H9 (cell line): ENCODE results near the gene BAIAP2. TPM values are rescaled to one million over a fixed set of nuclear protein-coding genes. Genes with fewer than 3 reads are reported as not detected.

ENCODE experiments used
- DNase-seq: peaks from one replicate; pipeline ENCODE4 v3.0.0-alpha.2; 2017
- H2AFZ ChIP-seq: one replicate; pipeline ENCODE4 v1.6.1; 2013; ENCODE audit warnings: mild to moderate bottlenecking, low read length, control low read depth, moderate library complexity
- H2AK5ac ChIP-seq: 2 replicates; pipeline ENCODE4 v1.6.1; 2013; ENCODE audit warnings: low read length, control low read depth, mixed read lengths; ENCODE audit not compliant: insufficient read length
- H2BK120ac ChIP-seq: one replicate; pipeline ENCODE4 v1.6.1; 2013; ENCODE audit warnings: low read depth, mild to moderate bottlenecking, low read length, control low read depth, inconsistent platforms; ENCODE audit not compliant: poor library complexity, severe bottlenecking
- H2BK12ac ChIP-seq: 2 replicates; pipeline ENCODE4 v1.6.1; 2013; ENCODE audit warnings: low read length, control low read depth, mixed read lengths, low read depth; ENCODE audit not compliant: insufficient read length
- H2BK15ac ChIP-seq: 2 replicates; pipeline ENCODE4 v1.6.1; 2013; ENCODE audit warnings: low read depth, low read length, control low read depth
- H2BK20ac ChIP-seq: one replicate; pipeline ENCODE4 v1.6.1; 2013; ENCODE audit warnings: low read depth, mild to moderate bottlenecking, low read length, control low read depth, inconsistent platforms; ENCODE audit not compliant: poor library complexity, severe bottlenecking
- H2BK5ac ChIP-seq: 2 replicates; pipeline ENCODE4 v1.6.1; 2013; ENCODE audit warnings: low read length, control low read depth, mixed read lengths; ENCODE audit not compliant: insufficient read length
- H3K14ac ChIP-seq: 2 replicates; pipeline ENCODE4 v1.6.1; 2013; ENCODE audit warnings: low read length, control low read depth; ENCODE audit not compliant: insufficient read depth
- H3K18ac ChIP-seq: 2 replicates; pipeline ENCODE4 v1.6.1; 2013; ENCODE audit warnings: low read depth, mild to moderate bottlenecking, mixed read lengths, low read length, control low read depth; ENCODE audit not compliant: insufficient read length
- H3K23ac ChIP-seq: 2 replicates; pipeline ENCODE4 v1.6.1; 2013; ENCODE audit warnings: low read length, control low read depth, mixed read lengths, low read depth; ENCODE audit not compliant: insufficient read length
- H3K23me2 ChIP-seq: 2 replicates; pipeline ENCODE4 v1.6.1; 2013; ENCODE audit warnings: low read depth, mild to moderate bottlenecking, mixed read lengths, low read length, control low read depth; ENCODE audit not compliant: insufficient read length, poor library complexity, severe bottlenecking
- H3K27ac ChIP-seq: 2 replicates; pipeline ENCODE4 v1.5.1; 2013; ENCODE audit warnings: low read length, control low read depth, mixed read lengths, low read depth; ENCODE audit not compliant: insufficient read length
- H3K27me3 ChIP-seq: 2 replicates; pipeline ENCODE4 v1.6.1; 2013; ENCODE audit warnings: low read length, control low read depth, inconsistent platforms; ENCODE audit not compliant: insufficient read depth
- H3K4ac ChIP-seq: 2 replicates; pipeline ENCODE4 v1.6.1; 2013; ENCODE audit warnings: low read depth, mild to moderate bottlenecking, control low read depth, inconsistent platforms, low read length, moderate library complexity
- H3K4me1 ChIP-seq: 2 replicates; pipeline ENCODE4 v1.6.1; 2013; ENCODE audit warnings: low read length, control low read depth, inconsistent platforms; ENCODE audit not compliant: insufficient read depth
- H3K4me2 ChIP-seq: 2 replicates; pipeline ENCODE4 v1.6.1; 2013; ENCODE audit warnings: low read length, control low read depth, mixed read lengths; ENCODE audit not compliant: insufficient read length, insufficient read depth
- H3K56ac ChIP-seq: 2 replicates; pipeline ENCODE4 v1.6.1; 2013; ENCODE audit warnings: low read depth, mild to moderate bottlenecking, mixed read lengths, low read length, control low read depth; ENCODE audit not compliant: insufficient read length
- H3K79me1 ChIP-seq: 2 replicates; pipeline ENCODE4 v1.6.1; 2013; ENCODE audit warnings: low read depth, mild to moderate bottlenecking, moderate library complexity, low read length, control low read depth, inconsistent platforms; ENCODE audit not compliant: insufficient read depth, poor library complexity, severe bottlenecking
- H3K79me2 ChIP-seq: 2 replicates; pipeline ENCODE4 v1.6.1; 2013; ENCODE audit warnings: low read length, control low read depth, inconsistent platforms; ENCODE audit not compliant: insufficient read depth
- H3K9ac ChIP-seq: 2 replicates; pipeline ENCODE4 v1.6.1; 2013; ENCODE audit warnings: low read length, control low read depth, mixed read lengths; ENCODE audit not compliant: insufficient read length; ENCODE audit errors: extremely low read depth
- H3K9me3 ChIP-seq: one replicate; pipeline ENCODE4 v1.6.1; 2013; ENCODE audit warnings: low read depth, low read length, inconsistent platforms; ENCODE audit not compliant: control insufficient read depth
- H3T11ph ChIP-seq: one replicate; pipeline ENCODE4 v1.6.1; 2013; ENCODE audit warnings: mild to moderate bottlenecking, low read length, control low read depth, inconsistent platforms
- H4K20me1 ChIP-seq: one replicate; pipeline ENCODE4 v1.6.1; 2013; ENCODE audit not compliant: control insufficient read depth, insufficient read length, insufficient read depth
- H4K5ac ChIP-seq: 2 replicates; pipeline ENCODE4 v1.6.1; 2013; ENCODE audit warnings: low read depth, mild to moderate bottlenecking, mixed read lengths, low read length, control low read depth; ENCODE audit not compliant: insufficient read length
- H4K8ac ChIP-seq: replicated peaks from 2 replicates; pipeline ENCODE4 v1.6.1; 2013; ENCODE audit warnings: low read length, control low read depth, mixed read lengths, low read depth; ENCODE audit not compliant: insufficient read length
- H4K91ac ChIP-seq: 2 replicates; pipeline ENCODE4 v1.6.1; 2013; ENCODE audit warnings: low read depth, mild to moderate bottlenecking, moderate library complexity, mixed read lengths, low read length, control low read depth; ENCODE audit not compliant: insufficient read length
- H3K27ac Mint-ChIP-seq, 3 experiments: 2 replicates in 2 of 3; 3 replicates in 1 of 3; pipeline ENCODE4 v1.8.0; 2020 to 2021; ENCODE audit warnings: mixed read lengths in 3 of 3, mild to moderate bottlenecking in 1 of 3, moderate library complexity in 1 of 3
- H3K27me3 Mint-ChIP-seq: 2 replicates; pipeline ENCODE4 v1.8.0; 2021; ENCODE audit warnings: low read depth, mild to moderate bottlenecking, moderate library complexity, mixed read lengths
- H3K36me3 Mint-ChIP-seq, 3 experiments: 2 replicates in 2 of 3; 3 replicates in 1 of 3; pipeline ENCODE4 v1.8.0; 2020 to 2021; ENCODE audit warnings: low read depth in 3 of 3, mixed read lengths in 3 of 3; ENCODE audit not compliant: insufficient read depth in 1 of 3
- H3K4me1 Mint-ChIP-seq, 2 experiments: 2 replicates each; pipeline ENCODE4 v1.8.0; 2020; ENCODE audit warnings: mixed read lengths in 2 of 2
- H3K4me3 Mint-ChIP-seq, 2 experiments: 2 replicates in 1 of 2; 3 replicates in 1 of 2; pipeline ENCODE4 v1.8.0; 2020 to 2021; ENCODE audit warnings: mild to moderate bottlenecking in 2 of 2, mixed read lengths in 2 of 2, moderate library complexity in 1 of 2
- H3K9me3 Mint-ChIP-seq, 2 experiments: 2 replicates in 1 of 2; 3 replicates in 1 of 2; pipeline ENCODE4 v1.8.0; 2020; ENCODE audit warnings: mild to moderate bottlenecking in 2 of 2, mixed read lengths in 2 of 2, moderate library complexity in 1 of 2
- WGBS: extraction: QIAGEN DNeasy Blood & Tissue Kit; methylation state at CpG from one replicate; pipeline ENCODE4 v1.1.7; 2013; ENCODE audit warnings: missing lambda C conversion rate, low lambda C conversion rate, mixed read lengths; ENCODE audit not compliant: insufficient read length; ENCODE audit errors: extremely low coverage; 5-methylcytosine and 5-hydroxymethylcytosine counted together
- total RNA-seq: library from RNA; stranded (reverse); gene quantifications from 2 replicates; pipeline ENCODE4 v1.2.1, GENCODE V29; 2021
- TF ChIP-seq, protein P1 (sequence below): fragments of 200-600 bp; sonication (generic); conservative IDR thresholded peaks from 3 replicates; pipeline ENCODE4 v1.8.0; 2021; ENCODE audit warnings: antibody characterized with exemption, mild to moderate bottlenecking

BAIAP2 gene
- total RNA-seq, 1 experiment from 2014 or later: 27.8 TPM

DNA sequence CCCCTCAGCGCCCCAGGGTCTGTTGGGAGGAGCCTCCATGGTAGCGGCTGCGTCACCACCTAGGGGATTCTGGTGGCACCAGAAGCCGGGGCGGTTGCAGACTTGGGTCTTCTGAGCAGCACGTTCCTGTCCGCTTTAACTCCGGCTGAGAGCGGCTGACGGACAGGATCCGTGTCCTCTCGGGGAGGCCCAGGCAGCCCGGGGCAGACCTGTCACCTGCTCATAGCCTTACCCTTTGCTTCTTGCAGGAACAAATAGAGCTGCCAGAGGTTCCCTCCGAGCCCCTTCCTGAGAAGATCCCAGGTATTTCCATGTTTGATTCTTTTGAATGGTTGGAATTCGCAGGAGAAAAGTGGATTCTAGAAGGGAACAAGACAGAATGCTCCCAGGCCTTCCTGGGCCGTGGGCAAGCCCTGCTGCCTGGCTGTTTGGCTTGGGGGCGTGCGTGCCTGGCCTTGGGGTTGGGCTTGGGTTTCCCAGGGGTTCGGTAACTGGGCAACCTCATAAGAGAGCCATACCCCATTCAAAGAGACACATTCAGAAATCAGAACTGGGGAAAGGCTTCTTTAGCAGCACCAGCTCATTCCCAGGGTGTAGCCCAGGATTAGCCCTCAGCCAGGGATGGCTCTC lies 36.7 kb upstream of the BAIAP2 start:
- DNase-seq: peak; percentile 19

More for the DNA sequence above, 36.7 kb upstream of the BAIAP2 start:
- Histone ChIP-seq H2AFZ (no peak overlapping the region), H3K27ac (no peak overlapping the region), H3K4me1 (no peaks in the 10 kb centered on the region), H3K4ac (no peak overlapping the region), H3K79me1 (no peaks in the 10 kb centered on the region), H3K14ac (no peak overlapping the region), H4K20me1 (no peaks in the 10 kb centered on the region), H4K8ac (no peak overlapping the region), H2BK5ac (no peak overlapping the region), H3K18ac (no peak overlapping the region), H3K23me2 (no peaks in the 10 kb centered on the region), H3K79me2 (no peaks in the 10 kb centered on the region), H2BK20ac (no peak overlapping the region), H3K56ac (no peak overlapping the region), H2AK5ac (no peak overlapping the region), H3K9ac (no peak overlapping the region), H3K4me2 (no peak overlapping the region), H4K91ac (no peak overlapping the region), H2BK12ac (no peak overlapping the region), H3K23ac (no peak overlapping the region), H4K5ac (no peak overlapping the region), H2BK120ac (no peak overlapping the region), H3T11ph (no peak overlapping the region), H3K9me3 (no peaks in the 10 kb centered on the region), H3K27me3 (no peaks in the 10 kb centered on the region; the same call in 1 of the 2 replicates), H2BK15ac (no peak overlapping the region)
- Mint-ChIP-seq H3K27me3 (peaks cover 22% of the 10 kb centered on the region), H3K27ac (no peak overlapping the region), H3K4me1 (peaks cover 4 to 5% of the 10 kb centered on the region in 2 experiments; a peak in 2 of 4 replicates), H3K36me3 (peaks cover 5 to 25% (median 20%) of the 10 kb centered on the region in 3 experiments; a peak in 5 of 7 replicates), H3K4me3 (no peak overlapping the region), H3K9me3 (no peaks in the 10 kb centered on the region)
- WGBS: no CpG with 5 or more reads among the region's 19 CpGs
- TF ChIP-seq, protein P1, sequence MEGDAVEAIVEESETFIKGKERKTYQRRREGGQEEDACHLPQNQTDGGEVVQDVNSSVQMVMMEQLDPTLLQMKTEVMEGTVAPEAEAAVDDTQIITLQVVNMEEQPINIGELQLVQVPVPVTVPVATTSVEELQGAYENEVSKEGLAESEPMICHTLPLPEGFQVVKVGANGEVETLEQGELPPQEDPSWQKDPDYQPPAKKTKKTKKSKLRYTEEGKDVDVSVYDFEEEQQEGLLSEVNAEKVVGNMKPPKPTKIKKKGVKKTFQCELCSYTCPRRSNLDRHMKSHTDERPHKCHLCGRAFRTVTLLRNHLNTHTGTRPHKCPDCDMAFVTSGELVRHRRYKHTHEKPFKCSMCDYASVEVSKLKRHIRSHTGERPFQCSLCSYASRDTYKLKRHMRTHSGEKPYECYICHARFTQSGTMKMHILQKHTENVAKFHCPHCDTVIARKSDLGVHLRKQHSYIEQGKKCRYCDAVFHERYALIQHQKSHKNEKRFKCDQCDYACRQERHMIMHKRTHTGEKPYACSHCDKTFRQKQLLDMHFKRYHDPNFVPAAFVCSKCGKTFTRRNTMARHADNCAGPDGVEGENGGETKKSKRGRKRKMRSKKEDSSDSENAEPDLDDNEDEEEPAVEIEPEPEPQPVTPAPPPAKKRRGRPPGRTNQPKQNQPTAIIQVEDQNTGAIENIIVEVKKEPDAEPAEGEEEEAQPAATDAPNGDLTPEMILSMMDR: no peak
